NB4 (cell line): ENCODE results near the gene VANGL1.

Source experiments
- POLR2A ChIP-seq: IDR thresholded peaks from 2 replicates; pipeline ENCODE4 v1.6.1; 2011; ENCODE audit warnings: mild to moderate bottlenecking; ENCODE audit not compliant: insufficient read length; ENCODE audit errors: extremely low read depth
- TF ChIP-seq, protein P1 (sequence below): IDR thresholded peaks from one replicate; pipeline ENCODE4 v1.5.1; 2012; ENCODE audit warnings: low read depth, low read length
- TF ChIP-seq, protein P2 (sequence below): IDR thresholded peaks from 2 replicates; pipeline ENCODE4 v1.6.1; 2011; ENCODE audit warnings: low read depth, low read length

DNA sequence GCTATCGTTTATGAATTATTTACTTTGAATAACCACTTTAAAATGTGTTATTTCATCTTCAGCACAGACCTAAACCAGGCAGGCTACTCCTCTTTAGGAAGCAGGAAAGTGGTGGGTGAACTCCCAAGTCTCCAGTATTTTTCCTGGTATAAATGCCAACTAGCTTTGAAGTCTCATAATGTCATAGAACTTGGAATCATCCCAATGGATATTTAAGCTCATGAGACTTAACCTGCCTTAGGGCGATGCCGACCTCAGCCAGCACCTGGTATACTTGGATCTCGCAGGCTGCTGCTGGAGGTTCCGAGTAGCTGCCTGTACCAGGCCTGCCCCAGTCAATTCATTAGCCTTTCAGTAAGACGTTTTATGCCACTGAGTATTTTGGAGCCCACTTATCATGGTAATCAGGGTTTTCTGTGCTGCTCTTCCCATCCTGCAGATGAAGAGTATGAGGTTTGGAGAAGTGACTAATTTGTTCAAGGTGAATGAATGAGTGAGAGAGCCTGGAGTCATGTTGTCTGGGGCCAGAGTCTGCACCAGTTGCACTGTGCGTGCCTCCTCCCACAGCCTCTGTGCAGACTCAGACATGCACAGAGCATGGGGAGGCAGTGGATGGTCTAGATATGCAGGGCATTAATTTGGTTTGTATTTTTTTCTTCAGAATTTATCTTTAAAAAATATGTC lies 34.9 kb downstream of the VANGL1 start:
- TF ChIP-seq, protein P1, sequence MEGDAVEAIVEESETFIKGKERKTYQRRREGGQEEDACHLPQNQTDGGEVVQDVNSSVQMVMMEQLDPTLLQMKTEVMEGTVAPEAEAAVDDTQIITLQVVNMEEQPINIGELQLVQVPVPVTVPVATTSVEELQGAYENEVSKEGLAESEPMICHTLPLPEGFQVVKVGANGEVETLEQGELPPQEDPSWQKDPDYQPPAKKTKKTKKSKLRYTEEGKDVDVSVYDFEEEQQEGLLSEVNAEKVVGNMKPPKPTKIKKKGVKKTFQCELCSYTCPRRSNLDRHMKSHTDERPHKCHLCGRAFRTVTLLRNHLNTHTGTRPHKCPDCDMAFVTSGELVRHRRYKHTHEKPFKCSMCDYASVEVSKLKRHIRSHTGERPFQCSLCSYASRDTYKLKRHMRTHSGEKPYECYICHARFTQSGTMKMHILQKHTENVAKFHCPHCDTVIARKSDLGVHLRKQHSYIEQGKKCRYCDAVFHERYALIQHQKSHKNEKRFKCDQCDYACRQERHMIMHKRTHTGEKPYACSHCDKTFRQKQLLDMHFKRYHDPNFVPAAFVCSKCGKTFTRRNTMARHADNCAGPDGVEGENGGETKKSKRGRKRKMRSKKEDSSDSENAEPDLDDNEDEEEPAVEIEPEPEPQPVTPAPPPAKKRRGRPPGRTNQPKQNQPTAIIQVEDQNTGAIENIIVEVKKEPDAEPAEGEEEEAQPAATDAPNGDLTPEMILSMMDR, result no peak
- TF ChIP-seq POLR2A, result no peak
- TF ChIP-seq, protein P2, sequence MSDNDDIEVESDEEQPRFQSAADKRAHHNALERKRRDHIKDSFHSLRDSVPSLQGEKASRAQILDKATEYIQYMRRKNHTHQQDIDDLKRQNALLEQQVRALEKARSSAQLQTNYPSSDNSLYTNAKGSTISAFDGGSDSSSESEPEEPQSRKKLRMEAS, result no peak
